SK-N-SH treated with all-trans-retinoic acid at 6 μM for 48 hours (cell line): ENCODE results near the gene IGF2R.

Source experiments
- ARNTL ChIP-seq: fragments of 450-650 bp; formaldehyde crosslinking; IDR thresholded peaks from 2 replicates; pipeline ENCODE4 v1.5.0; 2020; ENCODE audit warnings: low read depth, mild to moderate bottlenecking, moderate library complexity, borderline replicate concordance
- CSDC2 ChIP-seq: fragments of 250-450 bp; sonication (Bioruptor Pico); IDR thresholded peaks from 2 replicates; pipeline ENCODE4 v1.5.0; 2020; ENCODE audit warnings: mild to moderate bottlenecking, moderate library complexity
- CSRNP3 ChIP-seq: fragments of 250-450 bp; sonication (Bioruptor Pico); IDR thresholded peaks from 2 replicates; pipeline ENCODE4 v1.5.1; 2021; ENCODE audit warnings: mild to moderate bottlenecking, moderate library complexity
- OSR1 ChIP-seq: fragments of 250-450 bp; sonication (Bioruptor Pico); IDR thresholded peaks from 2 replicates; pipeline ENCODE4 v1.8.0; 2022; ENCODE audit warnings: moderate library complexity, mild to moderate bottlenecking, inconsistent platforms
- TCF4 ChIP-seq: fragments of 250-450 bp; sonication (Bioruptor Pico); IDR thresholded peaks from 2 replicates; pipeline ENCODE4 v1.8.0; 2021; ENCODE audit warnings: mild to moderate bottlenecking, moderate library complexity, borderline replicate concordance
- ZFP3 ChIP-seq: fragments of 250-450 bp; sonication (Bioruptor Pico); IDR thresholded peaks from 2 replicates; pipeline ENCODE4 v1.5.0; 2020; ENCODE audit warnings: mild to moderate bottlenecking, moderate library complexity
- ZNF70 ChIP-seq: fragments of 450-650 bp; formaldehyde crosslinking; IDR thresholded peaks from 2 replicates; pipeline ENCODE4 v1.5.0; 2020; ENCODE audit warnings: mild to moderate bottlenecking, moderate library complexity
- TF ChIP-seq, protein P1 (sequence below): fragments of 250-450 bp; sonication (Bioruptor Pico); IDR thresholded peaks from 2 replicates; pipeline ENCODE4 v1.5.0; 2020; ENCODE audit warnings: mild to moderate bottlenecking, moderate library complexity

DNA sequence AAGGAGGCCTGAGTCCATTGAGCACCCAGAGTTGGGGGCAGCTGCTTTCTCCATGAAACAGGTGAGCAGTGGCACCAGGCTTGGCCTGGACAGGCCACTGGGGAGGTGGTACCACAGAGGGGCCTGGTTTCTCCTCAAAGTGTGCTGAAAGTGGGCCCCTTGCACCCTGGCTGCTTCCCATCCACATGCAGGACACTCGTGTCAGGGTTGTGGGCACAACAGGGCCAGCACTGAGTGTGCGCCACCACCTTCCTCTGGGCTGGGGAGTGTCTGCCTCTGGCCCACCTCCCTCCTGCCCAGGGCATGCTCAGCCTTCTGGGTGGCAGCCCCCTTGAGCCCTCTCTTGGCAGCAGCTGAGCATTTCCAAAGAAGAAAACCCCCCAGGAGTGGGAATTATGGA lies 147.5 kb downstream of the IGF2R start:
- no peak for TF ChIP-seq ZFP3
- TF ChIP-seq TCF4 (CRISPR knock-in tag): no peak
- TF ChIP-seq OSR1: no peak
- no peak for TF ChIP-seq ZNF70
- TF ChIP-seq ARNTL: no peak
- no peak for TF ChIP-seq CSDC2 (CRISPR knock-in tag)
- TF ChIP-seq, protein P1, sequence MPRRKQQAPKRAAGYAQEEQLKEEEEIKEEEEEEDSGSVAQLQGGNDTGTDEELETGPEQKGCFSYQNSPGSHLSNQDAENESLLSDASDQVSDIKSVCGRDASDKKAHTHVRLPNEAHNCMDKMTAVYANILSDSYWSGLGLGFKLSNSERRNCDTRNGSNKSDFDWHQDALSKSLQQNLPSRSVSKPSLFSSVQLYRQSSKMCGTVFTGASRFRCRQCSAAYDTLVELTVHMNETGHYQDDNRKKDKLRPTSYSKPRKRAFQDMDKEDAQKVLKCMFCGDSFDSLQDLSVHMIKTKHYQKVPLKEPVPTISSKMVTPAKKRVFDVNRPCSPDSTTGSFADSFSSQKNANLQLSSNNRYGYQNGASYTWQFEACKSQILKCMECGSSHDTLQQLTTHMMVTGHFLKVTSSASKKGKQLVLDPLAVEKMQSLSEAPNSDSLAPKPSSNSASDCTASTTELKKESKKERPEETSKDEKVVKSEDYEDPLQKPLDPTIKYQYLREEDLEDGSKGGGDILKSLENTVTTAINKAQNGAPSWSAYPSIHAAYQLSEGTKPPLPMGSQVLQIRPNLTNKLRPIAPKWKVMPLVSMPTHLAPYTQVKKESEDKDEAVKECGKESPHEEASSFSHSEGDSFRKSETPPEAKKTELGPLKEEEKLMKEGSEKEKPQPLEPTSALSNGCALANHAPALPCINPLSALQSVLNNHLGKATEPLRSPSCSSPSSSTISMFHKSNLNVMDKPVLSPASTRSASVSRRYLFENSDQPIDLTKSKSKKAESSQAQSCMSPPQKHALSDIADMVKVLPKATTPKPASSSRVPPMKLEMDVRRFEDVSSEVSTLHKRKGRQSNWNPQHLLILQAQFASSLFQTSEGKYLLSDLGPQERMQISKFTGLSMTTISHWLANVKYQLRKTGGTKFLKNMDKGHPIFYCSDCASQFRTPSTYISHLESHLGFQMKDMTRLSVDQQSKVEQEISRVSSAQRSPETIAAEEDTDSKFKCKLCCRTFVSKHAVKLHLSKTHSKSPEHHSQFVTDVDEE (CRISPR knock-in tag): no peak
- TF ChIP-seq CSRNP3: no peak
